ENCODE results near the gene ITGB1BP1.
A peak's percentile ranks its signal among the peaks of the same experiment; 100 is the strongest.

The ITGB1BP1 gene

DNA sequence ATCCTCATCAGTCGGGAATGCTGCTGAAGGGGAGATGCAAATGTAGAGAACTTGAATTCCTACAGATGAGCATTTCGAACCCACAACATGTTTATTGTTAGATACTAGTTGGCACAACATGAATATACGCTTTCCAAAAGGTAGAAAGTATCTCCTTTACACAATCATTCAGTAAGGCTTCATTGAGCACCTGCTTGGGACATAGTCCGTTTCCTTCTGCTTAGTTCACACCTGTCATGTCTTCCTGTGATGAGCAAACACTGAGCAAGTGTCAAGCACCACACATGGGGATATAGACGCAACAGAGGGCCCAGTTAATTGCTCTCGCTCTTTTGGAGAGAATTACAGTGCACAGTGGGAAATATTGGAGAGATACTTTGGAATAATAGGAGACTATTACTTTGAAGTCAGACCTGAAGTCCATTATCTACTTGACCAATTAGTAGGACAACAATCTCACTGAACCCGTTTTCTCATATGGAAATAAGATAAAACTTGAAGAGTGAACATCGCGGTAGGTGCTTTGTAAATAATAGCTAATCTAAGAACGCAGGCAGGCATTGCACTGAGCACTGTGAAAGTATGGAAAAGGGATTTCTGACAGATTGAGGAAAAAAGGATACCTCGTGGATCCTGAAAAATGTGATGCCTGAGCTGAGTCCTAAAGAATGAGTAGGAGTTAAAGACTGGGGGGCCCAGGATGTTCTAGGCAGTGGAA, 1.3 kb upstream of the ITGB1BP1 start:
- Histone ChIP-seq H3K36me3 (replicated peaks) (no peaks in the 10 kb centered on the region), H3K27me3 (replicated peaks) (no peaks in the 10 kb centered on the region), H3K4me3 (ENCODE audit: low read depth, low read length) (peak overlapping the region; percentile 96), H3K27ac (no peak overlapping the region)
- in situ Hi-C loops (cut with HindIII; ENCODE audit: low pct_ligation_motif_present, low sequenced_read_pairs) = no loop called here
- TF ChIP-seq CTCF (IDR thresholded peaks at IDR 0.05; ENCODE audit: low read depth, low read length, missing control alignments) = no peak
- no peak for DNase-seq

DNA sequence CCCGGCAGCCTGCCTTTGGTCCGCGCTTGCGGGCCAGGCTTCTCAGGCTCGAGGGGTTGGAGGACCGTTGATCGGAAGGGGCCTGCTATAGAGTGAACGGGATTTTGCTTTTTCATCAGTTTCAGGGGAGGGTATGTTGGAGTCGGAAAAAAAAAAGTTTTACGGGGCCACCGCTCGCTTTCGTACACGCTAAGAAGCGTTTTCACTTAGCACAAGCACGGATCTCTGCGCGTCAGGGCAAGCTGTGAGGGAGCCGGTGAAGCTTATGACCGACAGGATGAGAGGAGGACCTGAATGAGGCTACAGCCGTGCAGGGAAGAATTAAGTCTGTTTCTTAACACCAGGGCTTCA, 569 bp upstream of the ITGB1BP1 start:
- H3K27me3 ChIP-seq (replicated peaks) = no peaks in the 10 kb centered on the region
- no peak for TF ChIP-seq CTCF (IDR thresholded peaks at IDR 0.05; ENCODE audit: low read depth, low read length, missing control alignments)
- in situ Hi-C loops (cut with HindIII; ENCODE audit: low pct_ligation_motif_present, low sequenced_read_pairs) = no loop called here
- H3K4me3 ChIP-seq (ENCODE audit: low read depth, low read length) = peak overlapping the region; percentile 96
- H3K36me3 ChIP-seq (replicated peaks) = no peaks in the 10 kb centered on the region
- no peak for DNase-seq
- H3K27ac ChIP-seq = peak overlapping the region; percentile 75

DNA sequence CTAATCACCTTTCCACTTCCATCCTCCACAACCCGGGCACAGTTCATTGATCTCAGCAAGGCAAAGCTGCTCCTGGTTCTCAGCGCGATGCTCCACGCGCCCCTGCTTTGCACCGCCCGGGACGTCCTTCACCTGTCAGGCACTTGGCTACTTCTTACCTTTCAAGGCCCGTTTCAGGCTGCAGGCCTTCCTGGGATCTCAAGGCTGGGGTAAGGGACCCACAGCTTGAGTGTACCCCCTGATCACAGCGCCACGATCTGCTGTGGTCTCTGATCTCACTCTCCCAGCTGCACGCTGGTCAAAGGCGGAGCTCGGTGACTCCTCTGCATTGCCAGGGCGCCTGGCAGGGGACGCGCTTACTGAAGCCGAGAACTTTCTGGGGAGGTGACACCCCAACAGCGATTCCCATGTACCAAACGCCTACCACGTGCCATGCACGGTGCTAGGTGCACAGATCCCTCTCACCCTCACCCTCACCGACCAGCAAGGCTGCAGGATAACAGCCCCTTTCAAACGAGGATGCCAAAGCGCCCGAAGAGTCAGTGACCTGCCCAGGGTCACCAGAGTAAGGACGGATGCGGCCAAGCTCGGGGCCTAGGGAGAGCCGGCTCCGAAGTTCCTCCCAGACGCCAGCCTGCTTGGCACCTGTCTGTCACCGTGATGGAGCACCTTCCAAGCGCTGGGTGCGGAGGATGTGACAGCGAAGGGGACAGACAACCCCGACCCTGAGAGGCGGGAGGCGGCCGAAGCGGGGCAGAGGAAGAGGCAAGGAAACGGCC, 818 bp downstream of the ITGB1BP1 start:
- in situ Hi-C loops (cut with HindIII; ENCODE audit: low pct_ligation_motif_present, low sequenced_read_pairs) = no loop called here
- Histone ChIP-seq H3K4me3 (ENCODE audit: low read depth, low read length) (peak overlapping the region; percentile 96), H3K27me3 (replicated peaks) (no peaks in the 10 kb centered on the region), H3K36me3 (replicated peaks) (no peaks in the 10 kb centered on the region), H3K27ac (peak overlapping the region; percentile 75)
- no peak for DNase-seq
- peak; percentile 2 for TF ChIP-seq CTCF (IDR thresholded peaks at IDR 0.05; ENCODE audit: low read depth, low read length, missing control alignments)

DNA sequence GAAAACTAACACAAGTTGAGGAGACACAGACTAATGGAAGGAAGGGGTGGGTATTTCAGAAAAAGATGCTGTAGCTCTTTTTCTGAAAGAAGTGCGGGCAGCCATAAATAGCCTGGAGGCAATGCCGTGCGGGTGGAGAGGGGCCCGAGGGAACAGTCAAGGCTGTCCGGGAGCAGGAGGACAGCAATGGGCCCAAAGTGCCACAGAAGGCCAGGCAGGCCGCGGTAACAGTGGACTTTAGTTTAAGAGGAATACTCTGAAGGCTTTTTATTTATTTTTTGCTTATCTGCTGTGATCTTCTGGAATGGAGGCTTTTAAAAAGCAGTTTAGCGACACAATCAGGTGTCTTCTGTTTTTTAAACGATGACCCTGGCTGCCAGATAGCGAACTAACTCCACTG, 2.8 kb downstream of the ITGB1BP1 start:
- H3K27ac ChIP-seq = no peak overlapping the region
- no peak for DNase-seq
- TF ChIP-seq CTCF (IDR thresholded peaks at IDR 0.05; ENCODE audit: low read depth, low read length, missing control alignments) = no peak
- H3K36me3 ChIP-seq (replicated peaks) = peaks cover 2% of the 10 kb centered on the region
- no peak overlapping the region for H3K4me3 ChIP-seq (ENCODE audit: low read depth, low read length)
- in situ Hi-C loops (cut with HindIII; ENCODE audit: low pct_ligation_motif_present, low sequenced_read_pairs) = no loop called here
- H3K27me3 ChIP-seq (replicated peaks) = no peaks in the 10 kb centered on the region

GRCh38 chr2:9419541-9419940, 3.8 kb downstream of the ITGB1BP1 start:
- peaks cover 2% of the 10 kb centered on the region for H3K36me3 ChIP-seq (replicated peaks)
- no peaks in the 10 kb centered on the region for H3K27me3 ChIP-seq (replicated peaks)
- in situ Hi-C loops (cut with HindIII; ENCODE audit: low pct_ligation_motif_present, low sequenced_read_pairs) = no loop called here
- no peak for DNase-seq
- no peak overlapping the region for H3K27ac ChIP-seq
- H3K4me3 ChIP-seq (ENCODE audit: low read depth, low read length) = no peak overlapping the region
- no peak for TF ChIP-seq CTCF (IDR thresholded peaks at IDR 0.05; ENCODE audit: low read depth, low read length, missing control alignments)

Data from brain microvascular endothelial cell (primary cell).